DMS153 treated with DMSO at 0.1 percent for 48 hours (cell line): Measurements from ENCODE around the gene PDE6A.
A peak's percentile ranks its signal among the peaks of the same experiment; 100 is the strongest.

Experiments used
- DNase-seq: peaks from one replicate; lab custom pipeline; 2025; ENCODE audit not compliant: unreplicated experiment; lab: John Stamatoyannopoulos, UW

The PDE6A gene

GRCh38 chr5:149944666-149945065 is at the start of gene PDE6A:
PDE6A (minus strand) TSS chr5:149944793; CDS start chr5:149944673, 120 bp downstream.
- DNase-seq, result no peak

GRCh38 chr5:149993471-149993870 is 48.9 kb upstream of the PDE6A start:
- DNase-seq, result no peak

GRCh38 chr5:149990518-149991376 is 46.2 kb upstream of the PDE6A start:
- DNase-seq, result peak; percentile 32

- no peak for DNase-seq
These were observed 43.5 kb upstream of the PDE6A start for GRCh38 chr5:149988126-149988525.

- DNase-seq, result no peak
These were observed 37.9 kb upstream of the PDE6A start for GRCh38 chr5:149982505-149982904.

GRCh38 chr5:149981206-149981605 is 36.6 kb upstream of the PDE6A start:
- DNase-seq, result no peak

GRCh38 chr5:149979896-149980295 is 35.3 kb upstream of the PDE6A start:
- DNase-seq, result no peak

DNA sequence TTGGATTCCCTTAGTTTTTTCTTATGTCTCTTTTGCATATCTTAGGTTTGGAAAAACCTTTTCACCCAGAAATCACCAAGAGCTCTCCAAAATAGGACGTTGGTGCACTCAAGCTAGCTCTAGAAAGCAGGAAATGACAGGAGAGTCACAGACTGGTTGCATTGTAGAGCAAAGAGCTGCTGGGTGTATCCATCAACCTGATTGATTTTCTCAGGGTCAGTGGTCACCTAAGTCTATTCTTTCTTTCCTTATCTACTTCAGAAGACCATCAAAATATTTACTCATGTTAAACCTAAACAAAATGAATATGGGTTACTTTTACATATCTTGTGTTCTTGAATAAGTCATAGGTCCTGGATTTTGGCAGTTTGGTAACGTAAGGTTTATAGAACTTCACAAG is 30.8 kb upstream of the PDE6A start:
- DNase-seq, result no peak

GRCh38 chr5:149969181-149969930 is 24.8 kb upstream of the PDE6A start:
- no peak for DNase-seq

DNA sequence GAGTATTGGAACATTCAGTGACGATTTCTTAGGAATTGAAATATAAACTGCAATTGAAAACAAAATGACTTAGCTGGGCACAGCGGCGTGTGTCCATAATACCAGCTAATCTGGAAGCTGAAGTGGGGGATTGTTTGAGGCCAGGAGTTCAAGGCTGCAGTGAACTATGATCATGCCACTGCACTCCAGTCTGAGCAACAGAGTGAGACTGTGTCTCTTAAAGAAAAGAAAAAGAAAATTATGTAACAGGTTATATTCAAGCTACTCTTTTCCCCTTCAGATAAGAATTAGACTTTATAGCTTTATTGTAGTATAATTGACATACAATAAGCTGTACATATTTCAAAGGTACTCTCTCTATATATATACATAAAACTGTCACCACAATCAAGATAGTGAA is 22.4 kb upstream of the PDE6A start:
- DNase-seq, result no peak

GRCh38 chr5:149963729-149964128 is 19.1 kb upstream of the PDE6A start:
- DNase-seq, result no peak

DNA sequence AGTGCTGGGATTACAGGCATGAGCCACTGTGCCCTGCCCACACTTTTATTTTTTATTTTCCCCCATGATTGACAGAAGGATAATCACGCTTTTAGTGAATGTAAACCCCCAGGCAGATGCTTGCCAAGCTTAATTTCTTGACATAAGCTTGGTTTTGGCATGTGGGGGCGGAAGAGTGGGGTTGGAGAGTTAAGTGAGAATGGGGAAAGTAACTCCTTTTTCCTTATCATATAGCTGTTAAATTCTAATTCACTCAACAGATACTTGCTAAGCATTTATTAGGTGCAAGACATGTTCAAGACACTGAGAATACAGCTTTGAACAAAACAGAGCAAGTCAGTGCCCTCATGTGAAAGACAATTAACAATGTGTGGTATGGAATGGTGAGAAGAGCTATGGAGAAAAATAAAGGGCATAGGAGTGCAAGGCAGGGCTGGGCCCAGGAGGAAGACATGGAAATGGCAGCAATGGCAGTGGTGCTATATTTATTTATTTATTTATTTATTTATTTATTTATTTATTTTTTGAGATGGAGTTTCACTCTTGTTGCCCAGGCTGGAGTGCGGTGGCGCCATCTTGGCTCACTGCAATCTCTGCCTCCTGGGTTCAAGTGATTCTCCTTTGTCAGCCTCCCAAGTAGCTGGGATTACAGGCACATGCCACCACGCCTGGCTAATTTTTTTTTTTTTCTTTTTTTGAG is 18.2 kb upstream of the PDE6A start:
- DNase-seq, result no peak

DNA sequence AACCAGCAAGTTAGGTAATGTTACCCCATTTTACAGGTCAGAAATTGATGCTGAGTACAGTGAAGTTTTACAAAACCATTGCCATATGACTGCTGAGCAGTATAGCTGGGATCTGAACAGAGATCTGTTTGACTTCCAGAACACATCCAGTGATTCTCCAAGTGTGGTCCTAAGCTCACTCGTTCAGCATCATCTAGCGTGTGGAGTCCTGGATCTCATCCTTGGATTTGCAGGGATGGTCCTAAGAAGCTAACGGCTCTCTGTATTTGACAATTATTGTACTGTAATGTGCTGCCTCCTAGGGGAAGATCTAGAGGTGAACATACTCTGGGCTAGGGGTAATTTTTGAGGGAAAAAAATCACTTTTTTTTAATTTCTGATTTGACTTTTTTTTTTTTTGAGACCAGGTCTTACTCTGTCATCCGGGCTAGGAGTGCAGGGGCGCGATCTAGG is 17.4 kb upstream of the PDE6A start:
- no peak for DNase-seq

DNA sequence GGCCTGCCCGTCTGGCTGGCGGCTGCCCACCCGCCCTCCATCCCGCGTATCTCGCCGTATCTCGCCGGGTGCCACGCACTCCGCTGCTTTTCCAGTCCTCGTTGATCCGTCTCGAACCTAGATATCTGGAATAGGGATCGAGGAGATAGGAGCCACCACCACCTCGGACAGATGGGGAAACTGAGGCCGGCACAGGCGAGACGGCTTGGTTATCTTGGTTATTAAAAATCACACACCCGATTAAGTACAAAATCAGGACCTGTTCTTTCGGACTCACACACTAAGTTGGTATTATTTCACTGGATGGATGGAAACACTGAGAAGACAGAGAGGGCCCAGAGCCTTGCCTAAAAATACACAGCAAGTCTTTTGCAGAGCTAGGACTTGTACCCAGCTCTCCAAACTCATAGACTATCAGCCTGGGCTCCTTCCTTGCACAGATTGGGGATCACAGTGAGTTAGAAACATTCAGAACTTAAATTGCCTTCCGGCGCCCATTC is 16.6 kb upstream of the PDE6A start:
- no peak for DNase-seq

DNA sequence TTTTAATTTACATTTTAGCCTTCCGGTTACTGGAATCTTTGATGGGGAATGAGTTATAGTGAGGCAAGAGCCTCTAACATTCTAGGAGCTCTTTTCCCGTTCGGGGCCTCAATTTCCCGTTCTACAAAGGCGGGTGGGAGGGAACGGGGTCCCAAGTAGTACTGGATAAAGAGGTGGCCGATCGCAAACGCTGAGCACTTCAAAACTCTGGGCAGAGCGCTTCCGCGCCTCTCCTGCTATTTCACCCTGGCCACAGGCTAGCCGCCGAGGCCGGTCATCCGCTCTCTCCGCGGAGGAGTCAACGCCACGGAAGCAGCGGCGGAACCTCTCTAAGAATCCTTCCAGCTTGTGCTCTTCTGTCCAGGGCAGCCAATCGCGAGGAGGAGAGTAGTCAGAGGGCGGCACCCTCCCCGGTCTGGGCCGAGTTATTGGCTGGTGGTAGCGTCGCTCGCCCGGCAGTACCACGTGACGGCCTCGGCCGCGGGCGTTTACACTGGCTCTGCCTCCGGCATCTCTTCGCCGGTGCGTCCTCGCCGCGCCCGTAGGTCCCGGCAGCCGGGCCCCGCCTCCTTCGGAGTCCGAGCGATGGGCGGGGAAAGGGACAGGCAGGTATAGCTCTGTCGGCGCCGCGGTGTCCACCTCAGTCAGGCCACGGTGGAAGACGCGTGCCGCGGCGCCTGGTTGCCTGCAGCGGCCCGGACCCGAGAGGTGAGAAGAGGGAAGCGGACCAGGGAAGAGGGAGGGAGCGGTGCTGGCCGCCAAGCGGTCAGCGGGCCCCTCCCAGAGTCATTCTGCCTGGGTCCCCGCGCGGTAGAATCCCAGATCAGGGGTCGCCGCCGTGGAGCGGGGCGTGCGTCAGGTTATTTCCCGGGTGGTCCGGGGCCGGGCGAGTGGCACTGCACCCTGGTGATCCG is 15.9 kb upstream of the PDE6A start, which contains the start of gene SLC26A2:
Gene SLC26A2, plus strand, starts transcription at position 487 of the 914 bp plus-strand sequence. CDS start 16,895 bp downstream, outside the sequence.
- DNase-seq, result peak; percentile 76

DNA sequence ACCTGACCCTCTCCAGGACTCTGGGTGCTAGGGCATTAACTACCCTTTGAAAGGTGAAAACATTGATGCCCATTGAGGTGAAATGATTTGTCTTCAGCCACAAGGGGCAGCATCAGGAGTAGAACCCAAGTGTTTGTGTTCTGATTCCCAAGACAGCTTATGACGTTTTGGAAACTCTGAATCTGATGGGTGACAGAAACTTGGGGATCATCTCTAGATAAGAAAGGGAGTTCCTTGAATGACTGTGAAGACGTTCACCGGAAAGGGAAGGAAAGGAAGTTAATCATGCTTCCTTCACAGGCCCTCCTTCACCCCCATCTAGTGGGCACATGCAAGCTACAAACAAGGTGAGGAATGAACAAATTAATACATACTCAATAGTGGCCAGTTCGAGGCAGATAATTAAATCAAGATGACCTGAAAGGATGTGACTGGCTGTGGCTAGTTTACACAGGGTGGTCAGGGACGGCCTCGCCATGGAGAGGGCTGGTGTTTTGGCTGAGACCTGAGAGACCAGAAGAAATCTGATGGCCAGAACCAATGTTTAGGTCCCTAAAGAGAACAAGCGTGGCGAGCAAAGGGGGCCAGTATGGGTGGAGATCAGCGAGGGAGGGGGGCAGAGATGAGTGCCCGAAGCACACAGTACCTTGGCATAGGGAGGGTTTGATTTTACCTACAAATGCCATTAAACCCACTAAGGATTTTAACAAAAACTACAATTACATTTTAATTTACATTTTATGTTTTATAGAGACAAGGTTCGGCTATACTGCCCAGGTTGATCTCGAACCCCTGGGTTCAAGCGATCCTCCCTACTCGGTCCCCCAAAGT is 15.0 kb upstream of the PDE6A start:
- no peak for DNase-seq

GRCh38 chr5:149957855-149958254 is 13.3 kb upstream of the PDE6A start:
- no peak for DNase-seq

DNA sequence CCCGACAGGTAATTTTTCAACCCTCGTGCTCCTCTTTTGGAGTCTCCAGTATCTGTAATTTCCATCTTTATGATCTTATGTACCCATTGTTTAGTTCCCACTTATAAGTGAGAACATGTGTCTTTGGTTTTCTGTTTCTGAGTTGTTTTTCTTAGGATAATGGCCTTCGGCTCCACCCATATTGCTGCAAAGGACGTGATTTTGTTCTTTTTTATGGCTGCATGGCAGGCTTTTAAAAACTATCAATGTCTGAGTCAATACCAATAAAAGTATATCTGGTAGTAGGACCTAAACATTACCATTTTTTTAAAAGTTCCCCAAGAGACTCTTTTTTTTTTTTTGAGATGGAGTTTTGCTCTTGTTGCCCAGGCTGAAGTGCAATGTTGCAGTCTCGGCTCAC is 12.1 kb upstream of the PDE6A start:
- DNase-seq, result no peak

DNA sequence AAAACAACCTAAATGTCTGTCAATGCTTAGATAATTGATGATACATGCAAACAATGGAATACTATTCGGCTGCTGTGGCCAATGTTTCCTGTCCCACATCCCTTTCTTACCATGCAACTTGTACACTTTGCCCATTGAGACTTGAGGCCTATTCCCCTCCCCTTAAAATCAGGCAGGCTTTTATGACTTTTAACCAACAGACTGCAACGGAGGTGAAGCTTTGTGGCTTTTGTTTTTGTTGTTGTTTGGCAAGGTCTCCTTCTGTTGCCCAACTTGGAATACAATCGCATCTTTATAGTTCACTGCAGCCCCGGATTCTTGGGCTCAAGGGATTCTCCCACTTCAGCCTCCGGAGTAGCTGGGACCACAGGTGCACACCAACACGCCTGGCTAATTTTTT is 10.2 kb upstream of the PDE6A start:
- DNase-seq, result no peak
